MM.1S (cell line): ENCODE results near the gene CLTB.

Experiments
- DNase-seq: peaks from one replicate; pipeline ENCODE4 v3.0.0-alpha.2; 2015
- H2AFZ ChIP-seq: fragments of 300-600 bp; sonication (generic); 2 replicates; pipeline ENCODE4 v1.6.0; 2016; ENCODE audit warnings: antibody characterized with exemption, low read length
- H3F3A ChIP-seq: fragments of 300-600 bp; sonication (generic); 2 replicates; pipeline ENCODE4 v1.6.1; 2016; ENCODE audit warnings: mild to moderate bottlenecking, antibody characterized with exemption, low read length, moderate library complexity, mixed read lengths; ENCODE audit not compliant: insufficient read depth
- H3K27ac ChIP-seq: fragments of 300-600 bp; sonication (generic); 2 replicates; pipeline ENCODE4 v1.5.1; 2016; ENCODE audit warnings: mild to moderate bottlenecking, low read length
- H3K27me3 ChIP-seq: fragments of 300-600 bp; sonication (generic); replicated peaks from 2 replicates; pipeline ENCODE4 v1.6.0; 2016; ENCODE audit warnings: low read length; ENCODE audit not compliant: insufficient read depth
- H3K36me3 ChIP-seq: fragments of 300-600 bp; sonication (generic); replicated peaks from 2 replicates; pipeline ENCODE4 v1.6.1; 2016; ENCODE audit warnings: mild to moderate bottlenecking, low read length, mixed read lengths; ENCODE audit not compliant: insufficient read depth
- H3K4me1 ChIP-seq: fragments of 300-600 bp; sonication (generic); 2 replicates; pipeline ENCODE4 v1.6.1; 2016; ENCODE audit warnings: low read length, mixed read lengths
- H3K4me2 ChIP-seq: fragments of 300-600 bp; sonication (generic); 2 replicates; pipeline ENCODE4 v1.6.0; 2016; ENCODE audit warnings: low read depth, low read length
- H3K4me3 ChIP-seq: fragments of 300-600 bp; sonication (generic); 2 replicates; pipeline ENCODE4 v1.5.1; 2016; ENCODE audit warnings: low read length, mixed read lengths
- H3K79me2 ChIP-seq: fragments of 300-600 bp; sonication (generic); 2 replicates; pipeline ENCODE4 v1.6.1; 2016; ENCODE audit warnings: mixed run types, low read length, mixed read lengths
- H3K9ac ChIP-seq: fragments of 300-600 bp; sonication (generic); 2 replicates; pipeline ENCODE4 v1.6.1; 2016; ENCODE audit warnings: low read length, mixed read lengths
- H3K9me2 ChIP-seq: fragments of 300-600 bp; sonication (generic); replicated peaks from 2 replicates; pipeline ENCODE4 v1.6.1; 2016; ENCODE audit warnings: mild to moderate bottlenecking, low read length, mixed read lengths; ENCODE audit not compliant: insufficient read depth
- H3K9me3 ChIP-seq: fragments of 300-600 bp; sonication (generic); replicated peaks from 2 replicates; pipeline ENCODE4 v1.6.1; 2016; ENCODE audit warnings: mild to moderate bottlenecking, low read length, mixed read lengths; ENCODE audit not compliant: insufficient read depth
- H4K20me1 ChIP-seq: fragments of 300-600 bp; sonication (generic); 2 replicates; pipeline ENCODE4 v1.6.1; 2016; ENCODE audit warnings: mild to moderate bottlenecking, low read length, moderate library complexity, mixed read lengths; ENCODE audit not compliant: insufficient read depth
- EZH2 ChIP-seq: fragments of 300-600 bp; sonication (generic); optimal IDR thresholded peaks from 2 replicates; pipeline ENCODE3; 2017; ENCODE audit warnings: low read depth, mild to moderate bottlenecking, antibody characterized with exemption, low read length, mixed read lengths
- EZH2phosphoT487 ChIP-seq: fragments of 300-600 bp; sonication (generic); IDR thresholded peaks from 2 replicates; pipeline ENCODE4 v1.6.1; 2018; ENCODE audit warnings: antibody characterized with exemption, low read length
- TF ChIP-seq, protein P1 (sequence below): fragments of 300-600 bp; sonication (generic); IDR thresholded peaks from 2 replicates; pipeline ENCODE4 v1.5.1; 2016; ENCODE audit warnings: antibody characterized with exemption, low read length, mixed read lengths

The CLTB gene

DNA sequence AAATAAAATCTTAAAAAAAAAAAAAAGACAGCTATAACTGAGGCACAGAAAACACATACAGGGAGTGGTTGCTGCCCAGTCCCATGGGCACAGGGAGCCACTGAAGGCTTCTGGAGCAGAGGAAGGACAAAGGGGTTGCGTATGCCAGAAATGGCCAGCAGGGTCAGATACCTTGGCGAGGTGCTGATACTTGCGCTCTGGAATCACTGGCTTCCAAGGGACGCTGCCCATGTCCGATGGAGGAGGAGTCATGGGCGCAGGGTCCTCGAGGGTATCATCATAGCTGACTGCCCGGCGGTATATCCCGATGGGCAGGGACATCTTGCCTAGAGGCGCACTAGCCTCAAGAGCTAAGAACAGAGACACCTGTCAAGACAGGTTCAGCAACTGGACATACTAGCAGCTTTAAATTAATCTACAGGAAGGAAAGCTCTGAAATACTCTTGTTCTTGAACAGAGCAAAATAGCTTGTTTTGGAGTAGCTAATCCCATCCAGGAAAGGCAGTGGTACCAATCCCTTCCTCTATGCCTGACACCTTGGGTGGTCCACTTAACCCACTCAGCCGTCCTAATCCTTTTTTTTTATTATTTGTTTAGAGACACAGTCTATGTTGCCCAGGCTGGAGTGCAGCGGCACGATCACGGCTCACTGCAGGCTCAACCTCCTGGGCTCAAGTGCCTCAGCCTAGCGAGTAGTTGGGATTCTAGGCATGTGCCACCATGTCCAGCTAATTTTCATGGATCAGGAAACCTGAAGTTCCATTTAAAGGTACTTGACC lies 60.8 kb downstream of the CLTB start:
- no peaks in the 10 kb centered on the region for H3F3A ChIP-seq
- H3K27me3 ChIP-seq = no peaks in the 10 kb centered on the region
- H3K9ac ChIP-seq = no peak overlapping the region
- H3K4me1 ChIP-seq = no peaks in the 10 kb centered on the region
- no peak overlapping the region for H3K4me2 ChIP-seq
- no peaks in the 10 kb centered on the region for H4K20me1 ChIP-seq
- no peaks in the 10 kb centered on the region for H3K9me3 ChIP-seq
- H3K4me3 ChIP-seq = no peak overlapping the region
- TF ChIP-seq, protein P1, sequence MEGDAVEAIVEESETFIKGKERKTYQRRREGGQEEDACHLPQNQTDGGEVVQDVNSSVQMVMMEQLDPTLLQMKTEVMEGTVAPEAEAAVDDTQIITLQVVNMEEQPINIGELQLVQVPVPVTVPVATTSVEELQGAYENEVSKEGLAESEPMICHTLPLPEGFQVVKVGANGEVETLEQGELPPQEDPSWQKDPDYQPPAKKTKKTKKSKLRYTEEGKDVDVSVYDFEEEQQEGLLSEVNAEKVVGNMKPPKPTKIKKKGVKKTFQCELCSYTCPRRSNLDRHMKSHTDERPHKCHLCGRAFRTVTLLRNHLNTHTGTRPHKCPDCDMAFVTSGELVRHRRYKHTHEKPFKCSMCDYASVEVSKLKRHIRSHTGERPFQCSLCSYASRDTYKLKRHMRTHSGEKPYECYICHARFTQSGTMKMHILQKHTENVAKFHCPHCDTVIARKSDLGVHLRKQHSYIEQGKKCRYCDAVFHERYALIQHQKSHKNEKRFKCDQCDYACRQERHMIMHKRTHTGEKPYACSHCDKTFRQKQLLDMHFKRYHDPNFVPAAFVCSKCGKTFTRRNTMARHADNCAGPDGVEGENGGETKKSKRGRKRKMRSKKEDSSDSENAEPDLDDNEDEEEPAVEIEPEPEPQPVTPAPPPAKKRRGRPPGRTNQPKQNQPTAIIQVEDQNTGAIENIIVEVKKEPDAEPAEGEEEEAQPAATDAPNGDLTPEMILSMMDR = 0 out of 2 replicates have a peak, but pooled peaks have one; percentile 4
- no peak for TF ChIP-seq EZH2phosphoT487
- TF ChIP-seq EZH2 = no peak
- H3K79me2 ChIP-seq = peaks cover 50% of the 10 kb centered on the region
- H3K36me3 ChIP-seq = no peaks in the 10 kb centered on the region
- no peaks in the 10 kb centered on the region for H3K9me2 ChIP-seq
- H2AFZ ChIP-seq = no peak overlapping the region
- H3K27ac ChIP-seq = no peak overlapping the region
- no peak for DNase-seq

DNA sequence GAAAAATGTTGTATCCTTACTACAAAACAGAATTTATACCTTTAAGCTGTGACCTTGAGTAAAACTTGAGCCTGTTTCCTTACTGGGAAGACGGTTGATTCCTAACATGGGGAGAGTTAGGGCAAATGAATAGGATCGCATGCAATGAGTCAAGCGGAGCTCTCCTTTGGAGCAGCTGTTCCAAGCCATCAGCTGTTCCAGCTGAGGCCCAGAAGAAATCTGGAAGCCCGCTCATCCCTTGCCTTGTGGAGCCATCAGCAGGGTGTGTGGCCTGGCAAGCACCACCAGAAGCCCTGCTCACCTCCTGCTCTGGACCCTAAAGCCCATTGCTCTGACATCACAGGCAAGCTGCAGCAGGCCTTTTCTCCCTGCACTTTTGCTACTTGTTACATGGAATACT lies 62.8 kb downstream of the CLTB start:
- Histone ChIP-seq H4K20me1 (no peaks in the 10 kb centered on the region), H3K9me3 (no peaks in the 10 kb centered on the region), H3K79me2 (peaks cover 40% of the 10 kb centered on the region), H3F3A (no peaks in the 10 kb centered on the region), H3K9ac (no peak overlapping the region), H3K9me2 (no peaks in the 10 kb centered on the region), H3K4me3 (no peak overlapping the region), H3K27me3 (no peaks in the 10 kb centered on the region), H3K27ac (no peak overlapping the region), H3K36me3 (no peaks in the 10 kb centered on the region), H3K4me2 (no peak overlapping the region), H2AFZ (no peak overlapping the region), H3K4me1 (no peaks in the 10 kb centered on the region)
- DNase-seq = no peak
- TF ChIP-seq EZH2 (no peak), EZH2phosphoT487 (no peak)
- TF ChIP-seq, protein P1 = no peak

DNA sequence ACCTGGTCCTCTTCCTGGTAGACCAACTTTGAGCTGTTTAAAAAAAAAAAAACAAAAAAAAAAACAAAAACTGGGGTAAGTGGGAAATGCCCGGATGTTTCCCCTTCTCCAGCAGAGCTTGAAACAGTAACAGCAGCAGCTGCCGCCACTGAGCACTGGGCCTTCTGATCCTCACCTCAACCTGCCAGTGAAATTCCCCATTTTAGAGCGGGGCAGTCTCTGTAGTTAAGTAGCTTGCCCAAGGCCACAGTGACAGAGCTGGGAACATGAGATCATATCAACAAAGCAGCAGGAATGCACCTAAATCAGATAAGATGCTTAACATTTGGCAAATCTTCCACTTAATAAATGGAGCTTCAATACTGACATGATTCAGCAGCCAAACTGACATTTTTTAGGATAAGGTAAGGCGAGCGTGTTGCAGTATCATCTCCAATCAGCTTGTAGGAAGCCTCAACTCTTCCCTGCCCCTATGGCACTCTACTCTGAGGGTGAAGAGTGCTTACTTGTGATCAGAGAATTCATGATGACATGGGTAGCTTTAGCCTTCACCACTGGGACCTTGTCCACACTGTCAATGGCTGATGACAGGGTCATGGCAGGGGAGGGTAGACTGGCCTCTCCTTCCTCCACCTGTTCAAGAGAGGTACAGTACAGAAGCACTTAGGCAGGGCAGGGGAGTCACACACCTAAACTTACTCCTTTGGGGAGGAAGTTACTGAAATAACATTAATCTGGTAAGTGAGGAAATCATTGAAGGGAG lies 64.0 kb downstream of the CLTB start:
- H3K79me2 ChIP-seq = peaks cover 33% of the 10 kb centered on the region

More for the DNA sequence above, 64.0 kb downstream of the CLTB start:
- Histone ChIP-seq H3K9ac (no peak overlapping the region), H4K20me1 (no peaks in the 10 kb centered on the region), H3K4me3 (no peak overlapping the region), H3K9me3 (no peaks in the 10 kb centered on the region), H3K4me1 (no peaks in the 10 kb centered on the region), H3K4me2 (no peak overlapping the region), H3F3A (no peaks in the 10 kb centered on the region), H2AFZ (no peak overlapping the region), H3K27me3 (no peaks in the 10 kb centered on the region), H3K27ac (no peak overlapping the region), H3K9me2 (no peaks in the 10 kb centered on the region), H3K36me3 (no peaks in the 10 kb centered on the region)
- TF ChIP-seq, protein P1 = no peak
- TF ChIP-seq EZH2 (no peak), EZH2phosphoT487 (no peak)
- no peak for DNase-seq
